ENCODE measurements around the gene PTPRH. TPM values are rescaled to one million over a fixed set of nuclear protein-coding genes. Genes with fewer than 3 reads are reported as not detected.
"Not testable (repeated sequence)": the region's sequence is repeated elsewhere in the genome, so short reads cannot be mapped to it uniquely, and the experiment has no call there.

PTPRH gene
- total RNA-seq, 1 donor from 2014 or later: 0.39 TPM

GRCh38 chr19:55224679-55225414 is 15.5 kb upstream of the PTPRH start:
- DNase-seq: not testable (repeated sequence)

- DNase-seq: no peak
Observed at GRCh38 chr19:55224038-55224665, 14.9 kb upstream of the PTPRH start.

- no peak for DNase-seq
Observed at GRCh38 chr19:55223291-55224037, 14.2 kb upstream of the PTPRH start.

- DNase-seq: no peak
Observed at GRCh38 chr19:55220525-55220924, 11.2 kb upstream of the PTPRH start.

GRCh38 chr19:55216461-55217198 is 7.3 kb upstream of the PTPRH start:
- peak; percentile 86 for DNase-seq

GRCh38 chr19:55213547-55213946 is 4.2 kb upstream of the PTPRH start:
- no peak for DNase-seq

- DNase-seq: no peak
Observed at GRCh38 chr19:55212447-55212846, 3.1 kb upstream of the PTPRH start.

- DNase-seq: no peak
Observed at GRCh38 chr19:55209693-55210472, 582 bp upstream of the PTPRH start.

- DNase-seq: no peak
Observed at GRCh38 chr19:55206664-55207500, 2.4 kb downstream of the PTPRH start.

- DNase-seq: not testable (repeated sequence)
Observed at GRCh38 chr19:55202199-55202598, 7.1 kb downstream of the PTPRH start.

- DNase-seq: no peak
Observed at GRCh38 chr19:55199620-55200204, 9.6 kb downstream of the PTPRH start.

GRCh38 chr19:55198651-55199050 is 10.7 kb downstream of the PTPRH start:
- DNase-seq: no peak

- no peak for DNase-seq
Observed at GRCh38 chr19:55197528-55197927, 11.8 kb downstream of the PTPRH start.

GRCh38 chr19:55196803-55197202 is 12.5 kb downstream of the PTPRH start:
- no peak for DNase-seq

GRCh38 chr19:55193481-55193880 is 15.8 kb downstream of the PTPRH start:
- no peak for DNase-seq

- no peak for DNase-seq
Observed at GRCh38 chr19:55189403-55189835, 19.9 kb downstream of the PTPRH start.

- no peak for DNase-seq
Observed at GRCh38 chr19:55188625-55189024, 20.7 kb downstream of the PTPRH start.

GRCh38 chr19:55186080-55186479 is 23.2 kb downstream of the PTPRH start:
- no peak for DNase-seq

- DNase-seq: no peak
Observed at GRCh38 chr19:55181740-55182139, 27.6 kb downstream of the PTPRH start.
